ENCODE measurements around the gene AMN1.

AMN1 gene

DNA sequence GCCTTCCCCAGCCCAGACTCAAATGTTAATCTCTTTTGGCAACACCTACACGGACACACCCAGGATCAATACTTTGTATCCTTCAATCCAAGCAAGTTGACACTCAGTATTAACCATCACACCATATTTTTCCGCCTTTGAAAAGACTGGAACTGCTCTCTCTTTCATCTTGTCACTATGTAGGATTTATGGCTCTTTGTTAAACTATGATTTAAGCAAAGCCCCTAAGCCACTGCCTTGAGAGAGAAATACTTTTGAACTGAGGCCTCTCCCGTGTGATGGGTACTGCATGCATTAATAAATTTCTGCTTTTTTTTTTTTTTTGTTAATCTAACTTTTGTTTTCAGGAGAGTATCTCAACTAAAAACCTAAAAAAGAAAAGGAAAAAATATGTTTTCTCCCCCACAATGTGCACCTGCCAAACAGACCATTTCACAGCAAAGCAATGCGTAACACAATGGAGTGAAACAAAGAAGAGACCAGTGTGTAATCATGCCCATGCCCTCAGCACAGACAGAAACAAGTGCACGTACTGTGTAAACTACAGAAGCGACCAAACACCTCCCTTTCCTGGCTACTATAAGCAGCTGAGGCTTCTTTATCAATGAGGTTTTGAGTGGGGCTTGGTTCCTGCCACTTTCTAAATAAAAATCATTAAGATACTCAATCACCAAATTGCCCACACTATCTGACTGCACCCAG is 97.6 kb downstream of the AMN1 start:
- DNase-seq (ENCODE audit: low read depth) = no peak

DNA sequence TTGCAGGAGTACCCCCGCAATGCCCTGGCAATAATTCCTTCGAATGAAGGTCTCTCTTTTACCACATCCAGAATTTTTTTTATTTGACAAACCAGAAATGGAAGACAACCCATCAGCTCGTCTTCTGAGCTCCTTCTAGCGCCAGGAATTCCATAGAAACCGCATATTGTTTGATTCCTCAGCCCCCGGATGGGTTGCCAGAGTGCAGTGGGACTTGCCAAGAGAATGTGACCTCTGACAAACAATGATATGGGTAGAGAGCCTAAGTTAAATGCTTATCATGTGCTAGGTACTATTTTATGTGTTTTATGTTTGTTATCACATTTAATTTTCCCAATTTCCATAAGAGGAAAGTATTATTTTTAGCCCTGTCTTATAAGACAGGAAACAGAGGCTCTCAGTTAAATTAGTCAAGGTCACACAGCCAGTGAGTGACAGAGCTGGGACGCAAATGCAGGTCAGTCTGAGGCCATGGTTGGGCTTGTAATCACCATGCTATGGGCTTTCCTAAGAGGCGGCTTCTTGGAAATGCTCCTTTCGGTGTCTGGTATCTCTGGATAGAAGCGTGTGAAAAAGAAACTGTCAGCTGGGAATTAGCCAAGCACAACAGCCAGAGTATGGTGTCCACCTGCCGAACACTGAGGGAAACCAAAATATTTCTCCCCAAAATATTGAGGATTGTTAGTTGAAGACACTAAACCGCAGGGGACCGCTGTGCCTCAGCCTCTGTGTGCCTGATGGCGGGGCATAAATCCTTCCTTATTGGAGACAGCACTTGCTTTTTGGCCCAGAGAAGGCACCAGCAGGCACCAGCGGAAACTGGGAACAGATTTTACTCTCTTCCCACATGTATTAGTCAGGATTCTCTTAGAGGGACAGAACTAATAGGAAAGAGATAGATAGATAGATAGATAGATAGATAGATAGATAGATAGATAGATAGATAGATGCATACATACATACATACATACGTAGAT is 98.8 kb downstream of the AMN1 start:
- DNase-seq (ENCODE audit: low read depth) = peak; percentile 47

DNA sequence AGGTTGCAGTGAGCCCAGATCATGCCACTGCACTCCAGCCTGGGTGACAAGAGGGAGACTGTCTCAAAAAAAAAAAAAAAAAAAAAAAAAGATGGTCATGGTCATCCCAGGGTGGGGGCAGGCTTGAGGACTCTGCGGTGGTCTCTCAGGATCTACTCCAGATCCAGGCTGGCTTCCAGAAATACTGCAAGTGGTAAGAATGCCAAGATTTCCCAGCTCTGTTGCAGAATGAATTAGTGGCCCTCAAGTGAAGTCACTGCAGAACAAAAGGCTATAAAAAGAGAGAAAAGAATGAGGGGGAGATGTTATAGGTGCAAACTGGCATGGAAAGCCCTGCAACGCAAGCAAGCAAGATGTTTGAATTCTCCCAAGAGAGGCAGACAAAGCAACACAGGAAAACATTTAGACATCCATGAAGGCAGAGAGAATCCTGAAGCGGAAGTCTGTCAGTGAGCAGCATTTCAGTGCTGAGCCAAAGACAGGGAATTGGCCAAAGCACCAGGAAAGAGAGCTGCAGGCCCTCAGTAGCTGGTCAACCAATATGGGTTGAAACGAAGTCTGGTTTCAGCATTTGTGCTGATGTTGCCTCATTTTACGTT is 101.3 kb downstream of the AMN1 start:
- DNase-seq (ENCODE audit: low read depth) = no peak

DNA sequence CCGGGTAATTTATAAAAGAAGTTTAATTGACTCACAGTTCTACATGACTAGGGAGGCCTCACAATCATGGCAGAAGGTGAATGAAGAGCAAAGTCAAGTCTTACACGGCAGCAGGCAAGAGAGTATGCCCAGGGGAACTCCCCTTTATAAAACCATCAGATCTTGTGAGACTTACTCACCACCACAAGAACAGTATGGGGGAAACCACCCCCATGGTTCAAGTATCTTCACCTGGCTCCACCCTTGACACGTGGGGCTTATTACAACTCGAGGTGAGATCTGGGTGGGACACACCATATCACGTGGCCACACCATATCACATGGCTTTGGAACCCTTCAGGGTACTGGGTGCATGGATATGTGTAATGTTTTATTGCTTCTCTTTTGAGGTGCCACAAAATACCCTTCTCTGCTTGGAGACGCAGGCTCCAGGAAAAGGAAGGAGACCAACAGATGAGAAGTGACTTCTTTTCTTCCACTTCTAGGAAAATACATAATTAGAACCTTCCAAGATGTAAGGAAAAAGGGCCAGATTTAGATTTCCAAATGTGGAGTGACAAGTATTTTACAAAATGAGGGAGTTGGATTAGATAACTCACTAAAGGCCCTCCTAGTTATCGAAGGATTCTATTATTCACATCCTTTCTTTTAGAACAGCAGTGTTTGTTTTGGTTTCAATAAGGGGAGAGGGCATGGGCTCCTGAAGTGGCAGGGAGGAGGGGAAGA is 102.4 kb downstream of the AMN1 start:
- DNase-seq (ENCODE audit: low read depth) = no peak

DNA sequence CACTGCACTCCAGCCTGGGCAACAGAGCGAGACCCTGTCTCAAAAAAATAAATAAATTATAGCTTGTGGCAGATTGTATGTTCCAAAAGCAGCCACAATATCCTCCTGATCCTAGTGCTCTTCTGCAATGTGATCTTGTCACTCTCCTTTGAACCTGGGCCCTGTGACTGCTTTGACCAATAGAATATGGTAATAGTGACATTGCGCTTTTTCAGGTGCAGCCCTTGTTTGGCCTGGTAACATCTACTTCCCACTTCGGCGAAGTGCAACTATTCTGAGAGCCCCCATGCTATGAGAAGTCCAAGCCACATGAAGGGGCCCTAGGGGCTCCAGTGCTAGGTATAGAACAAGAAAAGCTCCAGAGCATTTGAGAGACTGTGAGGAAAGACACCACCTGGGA is 106.8 kb downstream of the AMN1 start:
- no peak for DNase-seq (ENCODE audit: low read depth)
